Stimulated activated CD4-positive, alpha-beta T cell treated with anti-CD3 and anti-CD28 coated beads, Interleukin-2, amount 100 ng/mL, for 4 hours (primary cell): ENCODE data around the gene ALDH1A3.

Source experiments
- DNase-seq: peaks from one replicate; pipeline ENCODE4 v3.0.0-alpha.2; 2020; ENCODE audit warnings: low read depth

ALDH1A3 gene

GRCh38 chr15:100926971-100927756 lies 47.5 kb downstream of the ALDH1A3 start:
- no peak for DNase-seq

- no peak for DNase-seq
Measured at GRCh38 chr15:100928632-100929280, 49.1 kb downstream of the ALDH1A3 start.

GRCh38 chr15:100929641-100930042 lies 50.0 kb downstream of the ALDH1A3 start:
- DNase-seq = no peak

GRCh38 chr15:100930306-100930848 lies 50.7 kb downstream of the ALDH1A3 start:
- DNase-seq = no peak

- no peak for DNase-seq
Measured at GRCh38 chr15:100931143-100931890, 51.7 kb downstream of the ALDH1A3 start.

GRCh38 chr15:100932676-100933348 lies 53.2 kb downstream of the ALDH1A3 start:
- DNase-seq = no peak

- no peak for DNase-seq
Measured at GRCh38 chr15:100934166-100934565, 54.5 kb downstream of the ALDH1A3 start.

- no peak for DNase-seq
Measured at GRCh38 chr15:100934726-100935125, 55.1 kb downstream of the ALDH1A3 start.

DNA sequence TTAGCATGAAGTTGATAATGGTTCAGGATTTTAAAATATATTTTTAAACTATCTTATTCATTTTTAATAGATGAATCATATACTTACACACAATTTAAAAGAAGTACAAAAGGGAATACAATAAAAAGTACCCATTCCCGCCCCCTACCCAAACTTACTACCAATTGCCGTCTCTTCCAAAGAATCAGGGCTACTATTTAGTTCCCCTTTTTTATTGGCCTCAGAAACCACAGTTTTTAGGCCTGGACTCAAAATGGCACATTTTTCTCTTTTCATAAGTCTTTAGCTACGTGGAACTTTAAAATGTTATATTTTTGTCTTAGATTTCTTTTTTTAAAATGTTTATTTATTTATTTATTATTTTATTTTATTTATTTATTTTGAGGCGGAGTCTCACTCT lies 57.5 kb downstream of the ALDH1A3 start:
- no peak for DNase-seq

DNA sequence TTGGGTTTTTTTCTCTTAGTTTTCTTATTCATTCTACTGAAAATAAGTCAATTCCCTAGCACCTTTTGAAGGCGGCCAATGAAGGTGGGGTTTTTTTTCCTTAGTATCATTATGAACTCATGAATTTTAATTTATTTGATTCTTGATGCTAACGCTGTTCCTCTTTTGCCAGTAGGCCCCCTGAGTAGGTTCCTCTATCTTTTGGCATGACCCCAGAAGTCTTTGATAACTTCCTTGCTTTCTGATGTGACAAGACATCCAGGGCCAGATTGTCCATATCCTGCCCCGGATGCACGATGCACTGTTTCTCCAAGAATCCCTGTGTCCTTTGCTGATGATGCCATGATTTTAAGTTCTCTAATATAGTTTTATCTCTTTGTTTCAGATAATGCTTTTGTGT lies 60.2 kb downstream of the ALDH1A3 start:
- DNase-seq = no peak

GRCh38 chr15:100940767-100941379 lies 61.2 kb downstream of the ALDH1A3 start:
- no peak for DNase-seq

DNA sequence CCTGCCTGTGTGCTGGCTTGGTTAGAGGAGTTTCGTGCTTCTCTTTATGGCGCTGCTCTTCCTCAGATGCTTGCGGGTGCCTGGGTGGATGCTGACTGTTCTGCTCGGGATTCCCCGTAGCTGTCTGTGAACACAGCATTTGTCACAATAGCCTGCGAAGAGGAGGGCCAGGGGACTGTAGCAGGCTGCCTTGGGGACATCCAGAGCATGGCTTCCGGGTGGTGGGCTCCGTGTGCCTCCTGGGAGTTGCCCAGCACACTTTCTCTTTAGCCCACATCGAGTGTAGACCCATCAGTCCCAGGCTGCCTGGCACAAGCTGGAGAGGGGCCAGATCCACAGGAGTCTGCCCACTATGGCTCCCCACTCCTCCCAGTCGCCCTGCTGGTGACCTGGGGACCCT lies 61.9 kb downstream of the ALDH1A3 start:
- DNase-seq = no peak

DNA sequence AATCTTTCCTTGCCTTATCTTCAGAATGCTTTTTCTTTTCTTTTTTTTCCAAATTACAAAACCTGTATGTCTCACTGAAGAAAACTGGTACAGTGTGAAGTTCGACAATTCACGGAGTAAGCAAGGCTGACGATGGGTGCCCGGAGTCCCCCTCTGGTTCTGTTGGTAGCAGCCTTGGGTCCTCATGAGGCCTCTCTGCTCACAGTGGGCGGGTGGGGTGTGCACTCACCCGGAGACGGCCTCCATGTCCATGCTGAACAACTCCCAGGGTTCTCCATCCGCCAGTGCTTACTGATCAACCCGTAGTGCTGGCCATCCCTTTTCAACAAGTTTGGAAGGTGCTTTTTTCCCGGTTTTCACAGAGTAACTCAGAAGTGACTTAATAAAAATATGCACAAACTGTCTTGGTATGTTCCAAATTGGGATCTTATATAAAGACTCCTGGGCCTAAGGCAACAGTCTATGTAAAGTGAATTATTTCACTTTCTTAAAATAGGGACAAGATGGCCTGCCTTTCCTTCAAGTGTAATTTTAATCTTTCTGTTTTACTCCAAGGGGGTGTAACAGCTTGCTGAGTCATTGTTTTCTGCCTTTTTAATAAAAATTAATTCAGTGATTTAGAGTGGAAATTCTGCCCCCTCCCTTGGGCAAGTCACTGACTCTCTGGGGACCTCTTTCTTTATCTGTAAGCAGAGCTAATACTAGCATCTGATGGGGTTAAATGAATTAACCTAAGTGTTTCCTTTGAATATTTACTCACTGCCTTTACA lies 63.2 kb downstream of the ALDH1A3 start:
- DNase-seq = no peak

- DNase-seq = no peak
Measured at GRCh38 chr15:100944244-100944895, 64.7 kb downstream of the ALDH1A3 start.

DNA sequence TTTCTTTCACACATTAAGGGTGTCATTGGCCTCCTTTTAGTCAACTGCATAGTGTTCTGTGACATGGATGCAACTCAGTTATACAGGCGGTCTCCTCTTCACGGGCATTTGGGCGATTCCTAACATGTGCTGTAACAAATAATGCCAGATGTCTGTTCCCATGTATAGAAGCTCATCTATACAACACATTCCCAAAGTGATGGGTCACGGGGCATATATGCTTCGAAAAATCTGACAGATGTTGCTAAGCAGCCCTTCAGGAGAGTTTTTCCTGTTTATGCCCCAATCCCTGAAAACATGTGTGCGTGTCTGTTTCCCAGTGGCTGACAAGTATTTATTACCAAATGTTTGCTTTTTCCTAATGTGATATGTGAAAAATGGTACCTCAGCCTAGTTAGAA lies 65.4 kb downstream of the ALDH1A3 start:
- DNase-seq = no peak

- no peak for DNase-seq
Measured at GRCh38 chr15:100947760-100948429, 68.3 kb downstream of the ALDH1A3 start.

- DNase-seq = no peak
Measured at GRCh38 chr15:100948430-100948762, 68.8 kb downstream of the ALDH1A3 start.

GRCh38 chr15:100949691-100950090 lies 70.1 kb downstream of the ALDH1A3 start:
- no peak for DNase-seq

GRCh38 chr15:100951965-100952364 lies 72.3 kb downstream of the ALDH1A3 start:
- DNase-seq = no peak

DNA sequence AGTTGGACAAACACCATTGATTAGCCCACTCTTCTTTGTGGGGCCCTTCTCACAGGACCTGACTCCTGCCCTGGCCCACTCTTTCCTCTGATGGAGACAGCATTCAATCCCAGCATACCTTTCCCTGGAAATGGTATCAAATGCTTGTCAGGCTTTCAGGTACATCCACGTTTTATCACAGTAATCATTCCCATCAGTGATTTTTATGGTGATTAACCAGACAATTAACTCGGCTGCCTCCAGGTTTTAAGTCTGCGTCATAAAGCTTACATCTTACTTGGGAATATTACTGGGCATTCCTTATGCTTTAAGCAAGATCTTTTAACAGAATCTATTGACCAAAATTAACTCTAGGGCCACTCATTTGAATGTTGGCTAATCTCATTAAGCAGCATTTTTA lies 72.9 kb downstream of the ALDH1A3 start:
- DNase-seq = no peak
